ENCODE measurements around the gene POU5F2.

The POU5F2 gene, protein sequence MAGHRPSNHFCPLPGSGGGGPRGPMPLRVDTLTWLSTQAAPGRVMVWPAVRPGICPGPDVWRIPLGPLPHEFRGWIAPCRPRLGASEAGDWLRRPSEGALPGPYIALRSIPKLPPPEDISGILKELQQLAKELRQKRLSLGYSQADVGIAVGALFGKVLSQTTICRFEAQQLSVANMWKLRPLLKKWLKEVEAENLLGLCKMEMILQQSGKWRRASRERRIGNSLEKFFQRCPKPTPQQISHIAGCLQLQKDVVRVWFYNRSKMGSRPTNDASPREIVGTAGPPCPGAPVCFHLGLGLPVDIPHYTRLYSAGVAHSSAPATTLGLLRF

GRCh38 chr5:93741136-93741811, at the start of gene POU5F2:
Gene POU5F2 (minus strand): TSS chr5:93741600. CDS start chr5:93741563, 37 bp downstream.
- FAIRE-seq (no peak), DNase-seq (ENCODE audit: extremely low spot score, insufficient read length, low read depth) (no peak)

DNA sequence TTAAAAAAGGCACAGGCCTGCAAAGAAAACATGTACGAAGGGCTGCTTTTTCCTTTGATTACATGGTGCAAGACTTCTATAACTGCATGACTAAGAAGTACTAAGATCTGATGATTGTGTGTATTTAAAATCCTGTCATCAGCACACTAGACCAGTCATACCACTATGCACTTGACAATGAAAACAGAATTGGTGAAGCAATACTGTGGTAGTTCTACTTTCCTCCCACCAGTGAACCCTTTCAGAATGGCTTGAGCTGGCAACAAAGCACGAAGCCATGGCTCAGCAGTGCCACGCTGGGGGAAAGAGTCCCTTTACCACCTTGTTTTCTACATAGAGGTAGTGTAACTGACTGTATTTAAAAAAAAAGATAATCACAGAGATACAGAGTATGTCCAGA, 49.0 kb upstream of the POU5F2 start:
- DNase-seq (ENCODE audit: extremely low spot score, insufficient read length, low read depth), result no peak
- FAIRE-seq, result no peak

DNA sequence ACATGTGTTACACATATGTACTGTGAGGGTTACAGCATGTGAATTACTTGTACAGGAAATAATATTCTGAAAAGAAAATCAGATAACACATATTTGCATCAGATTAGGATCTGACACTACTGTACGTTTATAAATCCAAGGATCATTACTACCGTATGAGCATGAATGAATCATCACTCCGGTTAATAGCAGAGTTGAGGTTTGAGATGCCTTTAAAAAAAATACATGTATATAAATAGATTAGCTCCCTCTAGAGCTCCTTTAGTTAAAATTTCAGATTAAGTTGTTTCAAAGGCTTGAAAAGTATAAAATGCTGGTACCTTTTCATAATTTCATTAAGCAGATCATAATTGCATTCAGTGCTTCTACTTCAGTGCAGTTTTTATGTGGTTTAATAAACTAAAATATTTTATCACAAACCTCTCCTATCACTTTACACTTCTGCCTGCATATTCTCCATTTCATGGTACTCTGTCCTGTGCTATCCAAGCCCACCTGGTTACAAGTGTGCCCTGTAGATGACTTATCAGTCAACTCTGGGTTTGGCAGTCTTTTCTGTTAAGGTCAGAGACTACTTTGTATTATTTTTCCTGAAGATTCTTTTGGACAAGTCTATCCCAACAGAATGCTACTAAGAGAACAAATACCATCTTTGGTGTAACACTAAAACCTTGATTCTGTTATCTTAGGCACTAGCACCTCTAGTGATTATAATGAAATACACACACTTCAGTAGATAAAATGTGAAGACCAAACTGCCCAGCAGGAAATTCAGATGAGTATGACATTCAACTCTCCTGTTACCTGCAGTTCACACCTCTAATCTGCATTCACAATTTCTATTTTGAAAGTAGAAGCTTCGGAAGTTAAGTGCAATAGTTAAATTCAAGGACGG, 48.0 kb upstream of the POU5F2 start:
- no peak for FAIRE-seq

DNA sequence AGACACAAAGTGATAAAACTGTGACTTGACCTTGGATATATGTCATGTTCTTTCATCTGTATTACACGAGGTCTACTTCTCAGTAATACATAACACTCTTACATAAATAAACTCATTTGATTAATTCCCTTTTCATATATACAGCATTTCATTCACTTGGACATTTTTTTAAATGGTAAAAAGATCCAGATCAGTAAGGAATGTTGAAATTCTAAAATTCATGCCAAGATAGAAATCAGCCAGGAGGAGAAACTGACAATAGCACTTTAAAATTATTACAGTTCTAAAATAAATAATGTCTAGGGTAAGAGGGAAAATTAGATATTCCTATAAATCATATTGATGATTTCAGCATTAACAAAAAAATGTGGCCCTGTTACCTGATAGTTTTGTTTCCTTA, 46.2 kb upstream of the POU5F2 start:
- FAIRE-seq (no peak), DNase-seq (ENCODE audit: extremely low spot score, insufficient read length, low read depth) (no peak)

More for the DNA sequence above, 48.0 kb upstream of the POU5F2 start:
- no peak for DNase-seq (ENCODE audit: extremely low spot score, insufficient read length, low read depth)

DNA sequence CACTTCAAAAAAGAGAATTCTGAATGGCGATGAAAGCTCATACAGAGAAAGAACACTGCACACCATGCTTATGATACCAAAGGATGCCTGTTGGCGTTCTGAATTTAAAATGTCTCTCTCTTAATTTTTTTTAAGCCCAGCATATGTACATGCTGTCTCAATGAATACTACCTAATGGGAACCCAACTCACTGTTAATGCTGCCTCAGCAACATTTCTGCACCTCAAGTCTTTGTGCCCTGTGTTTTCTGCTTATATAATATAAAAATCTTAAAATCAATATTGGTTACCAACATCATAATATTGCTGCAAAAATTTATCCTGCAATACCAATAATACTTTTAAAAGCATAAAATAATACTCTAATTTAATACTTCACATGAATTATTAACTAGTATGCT, 44.1 kb upstream of the POU5F2 start:
- DNase-seq (ENCODE audit: extremely low spot score, insufficient read length, low read depth) (no peak), FAIRE-seq (no peak)

GRCh38 chr5:93782978-93783377, 41.6 kb upstream of the POU5F2 start:
- FAIRE-seq (no peak), DNase-seq (ENCODE audit: extremely low spot score, insufficient read length, low read depth) (no peak)

DNA sequence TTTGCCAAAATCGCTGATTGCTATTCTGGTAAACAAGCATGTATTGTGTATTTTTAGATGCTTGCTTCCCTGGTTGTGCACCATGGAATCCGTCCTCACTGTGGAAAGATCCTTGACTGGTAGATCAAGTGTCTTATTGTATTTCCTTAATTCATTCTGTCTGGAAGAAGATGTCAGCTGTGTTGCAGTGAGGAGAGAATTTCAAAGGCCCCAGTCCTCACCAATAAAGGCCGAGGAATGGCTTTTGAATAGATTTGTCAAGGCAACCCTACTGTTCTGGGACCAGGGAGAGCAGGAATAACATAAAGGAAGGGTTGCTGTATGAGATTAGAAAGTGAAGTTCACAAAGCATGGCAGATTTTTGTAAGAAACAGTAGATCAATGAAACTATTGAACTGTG, 36.2 kb upstream of the POU5F2 start:
- no peak for DNase-seq (ENCODE audit: extremely low spot score, insufficient read length, low read depth)
- FAIRE-seq, result no peak

DNA sequence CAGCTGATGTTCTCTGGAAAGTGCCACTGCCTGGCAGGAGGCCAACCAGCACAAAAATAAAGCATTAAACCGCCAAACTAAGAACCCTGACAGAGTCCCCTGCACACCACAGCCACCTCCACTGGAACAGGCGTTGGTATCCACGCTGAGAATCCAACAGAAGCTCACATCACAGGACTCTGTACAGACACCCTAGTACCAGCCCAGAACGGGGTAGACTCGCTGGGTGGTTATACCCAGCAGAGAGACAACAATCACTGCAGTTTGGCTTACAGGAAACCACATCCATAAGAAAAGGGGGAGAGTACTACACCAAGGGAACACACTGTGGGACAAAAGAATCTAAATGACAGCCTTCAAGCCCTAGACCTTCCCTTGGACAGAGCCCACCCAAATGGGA, 15.0 kb upstream of the POU5F2 start:
- DNase-seq (ENCODE audit: extremely low spot score, insufficient read length, low read depth) (no peak), FAIRE-seq (no peak)

DNA sequence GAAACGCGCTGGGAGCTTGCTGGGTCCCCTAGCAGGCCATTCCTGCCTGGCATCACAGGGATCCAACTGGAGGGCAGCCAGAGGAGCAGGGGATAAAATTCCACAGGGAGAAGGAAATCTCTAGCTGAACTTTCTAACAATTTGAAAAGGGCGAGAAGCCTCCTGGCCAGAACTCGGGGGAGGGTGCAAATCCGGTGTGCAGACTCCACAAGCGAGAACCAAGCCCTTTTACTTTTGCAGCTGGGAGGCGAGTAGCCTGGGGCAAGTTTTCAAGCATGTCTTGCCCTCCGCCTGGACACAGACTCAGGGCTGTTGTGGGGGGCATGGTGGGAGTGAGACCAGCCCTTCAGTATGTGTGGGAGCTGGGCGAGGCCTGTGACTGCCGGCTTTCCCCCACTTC, 14.3 kb upstream of the POU5F2 start:
- DNase-seq (ENCODE audit: extremely low spot score, insufficient read length, low read depth), result no peak
- FAIRE-seq, result no peak

GRCh38 chr5:93748875-93749397, 7.5 kb upstream of the POU5F2 start:
- DNase-seq (ENCODE audit: extremely low spot score, insufficient read length, low read depth) (no peak), FAIRE-seq (no peak)

DNA sequence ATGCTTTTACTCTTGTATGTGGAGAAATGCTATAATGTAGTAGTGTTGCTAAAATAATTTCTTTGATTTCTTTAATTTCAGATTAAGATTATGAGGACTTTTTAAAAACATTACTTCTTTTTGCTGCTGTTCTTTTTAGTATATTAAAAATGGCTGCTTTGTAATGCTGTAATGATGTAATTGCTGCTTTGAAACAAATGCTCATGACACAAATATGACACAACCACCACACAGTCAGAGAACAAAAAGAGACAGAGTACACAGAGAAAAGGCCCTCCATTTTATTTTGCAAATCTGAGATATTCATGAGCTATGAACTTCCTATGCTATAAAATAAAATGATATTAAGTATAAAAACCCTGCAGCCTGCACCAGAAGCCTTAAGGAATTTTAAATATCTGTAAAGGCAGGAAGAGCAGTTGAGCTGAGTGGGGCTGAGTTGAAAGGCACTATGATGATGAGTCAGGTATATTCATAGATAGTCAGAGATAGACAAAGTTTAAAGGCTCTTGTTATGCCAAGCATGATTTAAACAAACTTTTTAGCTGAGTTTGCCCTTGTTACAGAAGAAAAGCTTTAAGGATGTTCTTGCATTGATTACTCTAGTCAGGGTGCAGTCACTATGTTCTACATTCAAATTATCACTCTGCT, 5.1 kb upstream of the POU5F2 start:
- FAIRE-seq (no peak), DNase-seq (ENCODE audit: extremely low spot score, insufficient read length, low read depth) (no peak)

DNA sequence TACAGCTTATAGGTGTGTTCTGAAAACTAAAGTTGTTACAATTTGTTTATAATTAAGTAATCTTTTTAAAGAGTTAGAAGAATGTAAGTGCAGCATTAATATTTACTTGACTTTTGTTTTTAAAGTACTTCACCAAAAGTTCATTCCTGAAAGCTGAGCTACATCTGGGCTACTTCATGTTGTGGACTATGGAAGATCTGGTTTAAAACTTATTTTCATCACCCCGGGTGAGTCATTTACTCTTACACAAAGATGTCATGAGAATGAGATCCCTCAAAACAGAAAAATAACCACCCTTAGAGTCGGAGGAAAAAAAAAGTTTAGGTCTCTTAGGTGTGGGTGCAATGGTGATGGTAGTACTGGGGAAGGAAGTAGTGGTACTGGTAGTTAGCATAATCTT, 5.1 kb downstream of the POU5F2 start:
- no peak for DNase-seq (ENCODE audit: extremely low spot score, insufficient read length, low read depth)
- FAIRE-seq, result no peak

- no peak for FAIRE-seq
- DNase-seq (ENCODE audit: extremely low spot score, insufficient read length, low read depth), result no peak
These were observed 6.0 kb downstream of the POU5F2 start for GRCh38 chr5:93735378-93735777.

- FAIRE-seq (no peak), DNase-seq (ENCODE audit: extremely low spot score, insufficient read length, low read depth) (no peak)
These were observed 9.4 kb downstream of the POU5F2 start for GRCh38 chr5:93731987-93732386.

- no peak for FAIRE-seq
These were observed 14.8 kb downstream of the POU5F2 start for GRCh38 chr5:93726595-93726994.

DNA sequence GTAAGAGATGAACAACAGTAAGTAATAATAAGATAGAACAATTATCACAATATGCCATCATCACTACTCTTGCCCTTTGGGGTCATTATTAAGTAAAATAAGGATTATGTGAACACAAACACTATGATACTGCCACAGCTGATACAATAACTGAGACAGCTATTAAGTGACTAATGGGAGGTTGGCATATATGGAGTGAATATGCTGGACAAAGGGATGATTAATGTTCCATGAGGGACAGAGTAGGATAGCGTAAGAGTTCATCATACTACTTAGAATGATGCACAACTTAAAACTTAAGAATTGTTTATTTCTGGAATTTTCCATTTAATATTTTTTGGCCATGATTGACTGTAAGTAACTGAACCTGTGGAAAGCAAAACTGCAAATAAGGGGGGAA, 16.6 kb downstream of the POU5F2 start:
- DNase-seq (ENCODE audit: extremely low spot score, insufficient read length, low read depth), result no peak

More at GRCh38 chr5:93726595-93726994, 14.8 kb downstream of the POU5F2 start:
- no peak for DNase-seq (ENCODE audit: extremely low spot score, insufficient read length, low read depth)

DNA sequence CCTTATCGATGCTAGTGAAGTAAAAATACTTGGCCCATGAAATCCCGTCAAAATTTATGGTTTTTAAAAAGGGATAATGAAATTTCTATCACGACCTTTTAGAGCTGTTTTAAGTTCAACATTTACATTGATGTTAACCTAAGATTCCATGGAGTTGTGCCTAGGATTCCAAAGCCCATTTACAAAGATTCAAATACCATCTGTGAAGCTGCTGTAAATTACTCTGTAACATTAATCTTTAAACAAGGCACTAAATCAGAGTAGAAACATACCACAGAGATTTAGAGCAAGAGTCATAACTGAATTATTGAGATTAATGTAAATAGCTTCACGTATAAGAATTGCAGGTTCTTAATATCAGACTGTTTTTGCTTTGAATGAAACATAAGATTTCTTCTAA, 17.7 kb downstream of the POU5F2 start:
- FAIRE-seq, result no peak
- no peak for DNase-seq (ENCODE audit: extremely low spot score, insufficient read length, low read depth)

More for the DNA sequence above, 16.6 kb downstream of the POU5F2 start:
- FAIRE-seq, result no peak

- DNase-seq (ENCODE audit: extremely low spot score, insufficient read length, low read depth) (no peak), FAIRE-seq (no peak)
These were observed 18.4 kb downstream of the POU5F2 start for GRCh38 chr5:93723005-93723404.

- DNase-seq (ENCODE audit: extremely low spot score, insufficient read length, low read depth) (no peak), FAIRE-seq (no peak)
These were observed 18.8 kb downstream of the POU5F2 start for GRCh38 chr5:93722588-93722987.

DNA sequence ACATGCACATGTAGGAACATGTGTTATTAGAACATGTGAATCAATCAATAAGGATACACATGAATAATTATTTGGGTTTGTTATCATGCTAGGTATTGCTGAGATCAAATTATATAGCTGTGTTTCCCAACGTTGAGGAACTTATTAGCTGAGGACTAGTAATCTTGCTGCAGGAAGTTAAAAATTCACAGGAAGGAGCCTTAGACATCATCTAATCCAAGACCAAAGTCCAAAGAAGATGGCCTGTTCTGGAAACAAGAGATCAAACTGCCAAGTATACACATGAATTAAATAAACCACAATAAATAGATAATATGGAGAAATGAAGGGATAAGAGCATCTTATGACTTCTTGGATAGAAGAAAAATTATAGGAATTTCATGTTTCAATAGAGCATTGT, 19.9 kb downstream of the POU5F2 start:
- no peak for DNase-seq (ENCODE audit: extremely low spot score, insufficient read length, low read depth)
- no peak for FAIRE-seq

Measured in GM18507 (cell line).